ENCODE data around the gene MACROD1. TPM values are rescaled to one million over a fixed set of nuclear protein-coding genes. Genes with fewer than 3 reads are reported as not detected.

Gene MACROD1
- total and polyA plus RNA-seq, 2 donors (not counting 1 experiment from before 2014, with no cell fraction given), result 2.7 to 8.6 TPM

DNA sequence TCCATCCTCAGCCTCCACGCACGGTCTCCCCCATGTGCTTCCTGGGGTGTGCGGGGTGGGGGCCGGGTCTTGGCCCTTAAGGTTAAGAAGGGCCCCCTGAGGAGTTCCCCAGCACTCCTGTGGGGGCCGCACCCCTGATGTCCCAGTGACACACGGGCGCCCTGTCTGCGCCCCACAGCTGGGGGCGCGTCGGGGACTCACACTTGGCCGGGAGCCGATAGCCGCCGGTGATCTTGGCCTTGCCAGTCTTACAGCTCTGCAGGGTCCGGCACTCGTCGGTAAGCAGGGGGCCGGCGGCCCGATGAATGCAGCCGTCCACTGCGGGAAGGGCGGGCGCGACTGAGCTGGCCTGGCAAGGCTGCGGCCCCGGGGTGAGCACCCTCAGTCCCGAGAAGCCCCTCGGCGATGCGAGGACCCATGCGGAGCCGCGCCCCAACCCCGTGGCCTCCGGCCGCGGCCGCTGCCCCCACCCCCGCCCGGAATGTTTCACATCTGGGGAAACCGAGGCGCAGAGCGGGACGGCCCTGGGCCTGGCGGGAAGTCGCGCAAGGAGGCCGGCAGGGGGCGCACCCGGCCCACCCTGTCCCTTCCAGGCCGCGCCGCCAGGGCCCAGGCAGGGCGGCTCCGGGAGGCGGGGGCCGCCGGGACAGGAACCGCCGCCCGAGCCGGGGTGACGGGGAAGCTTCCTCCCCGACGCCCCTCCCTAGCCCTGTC, 165.7 kb downstream of the MACROD1 start:
- no peak overlapping the region for H3K27ac ChIP-seq (ENCODE audit: low read length in 2 of 2)
- ChIA-PET POLR2A (interaction anchor here (0.6 to 1.9 kb wide), 2 partner anchors 14 to 27 kb away, joined by 4 to 5 read pairs; partner anchors contain the start of gene OTUB1), CTCF (interaction anchor here (0.6 to 4.5 kb wide), 26 partner anchors 10 to 381 kb away, joined by 3 to 102 read pairs (median 3); partner anchors contain the start of genes CATSPERZ, COX8A, MARK2 and ZFTA)
- H3K27me3 ChIP-seq (replicated peaks in 1 of 4; ENCODE audit: control extremely low read depth in 1 of 4, control insufficient read depth in 3 of 4, insufficient read depth in 4 of 4, low read length in 3 of 4), result peaks cover 0 to 10% (median 3%) of the 10 kb centered on the region in 4 experiments
- Mint-ChIP-seq H3K4me1 (peaks cover 13% of the 10 kb centered on the region), H3K27ac (no peak overlapping the region), H3K4me3 (peak overlapping the region; percentile 71), H3K9me3 (ENCODE audit: insufficient read depth) (no peaks in the 10 kb centered on the region), H3K27me3 (peaks cover 4% of the 10 kb centered on the region)
- peaks cover 21 to 26% of the 10 kb centered on the region in 2 donors for H3K4me1 ChIP-seq (ENCODE audit: control insufficient read depth in 2 of 2, insufficient read depth in 2 of 2, low read length in 2 of 2)
- H2AFZ ChIP-seq (ENCODE audit: insufficient read depth, low read depth, low read length, poor library complexity, severe bottlenecking), result peak overlapping the region; percentile 62
- TF ChIP-seq, protein P1, sequence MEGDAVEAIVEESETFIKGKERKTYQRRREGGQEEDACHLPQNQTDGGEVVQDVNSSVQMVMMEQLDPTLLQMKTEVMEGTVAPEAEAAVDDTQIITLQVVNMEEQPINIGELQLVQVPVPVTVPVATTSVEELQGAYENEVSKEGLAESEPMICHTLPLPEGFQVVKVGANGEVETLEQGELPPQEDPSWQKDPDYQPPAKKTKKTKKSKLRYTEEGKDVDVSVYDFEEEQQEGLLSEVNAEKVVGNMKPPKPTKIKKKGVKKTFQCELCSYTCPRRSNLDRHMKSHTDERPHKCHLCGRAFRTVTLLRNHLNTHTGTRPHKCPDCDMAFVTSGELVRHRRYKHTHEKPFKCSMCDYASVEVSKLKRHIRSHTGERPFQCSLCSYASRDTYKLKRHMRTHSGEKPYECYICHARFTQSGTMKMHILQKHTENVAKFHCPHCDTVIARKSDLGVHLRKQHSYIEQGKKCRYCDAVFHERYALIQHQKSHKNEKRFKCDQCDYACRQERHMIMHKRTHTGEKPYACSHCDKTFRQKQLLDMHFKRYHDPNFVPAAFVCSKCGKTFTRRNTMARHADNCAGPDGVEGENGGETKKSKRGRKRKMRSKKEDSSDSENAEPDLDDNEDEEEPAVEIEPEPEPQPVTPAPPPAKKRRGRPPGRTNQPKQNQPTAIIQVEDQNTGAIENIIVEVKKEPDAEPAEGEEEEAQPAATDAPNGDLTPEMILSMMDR (IDR thresholded peaks at IDR 0.05), result peak; percentile 92
- no peak for TF ChIP-seq EZH2 (IDR thresholded peaks at IDR 0.05; ENCODE audit: borderline replicate concordance, insufficient read depth, low read depth, low read length, poor library complexity, severe bottlenecking)
- peaks cover 0 to 26% of the 10 kb centered on the region in 2 experiments for H3K36me3 ChIP-seq (replicated peaks in 1 of 2; ENCODE audit: control extremely low read depth in 1 of 2, control insufficient read depth in 1 of 2, extremely low read depth in 1 of 2, insufficient read depth in 2 of 2, low read length in 1 of 2)
- 1% methylated on average over 65 of the region's 67 CpGs for WGBS (ENCODE audit: insufficient coverage)
- peak overlapping the region; percentile 97 for H3K4me2 ChIP-seq (replicated peaks; ENCODE audit: low read depth, low read length, poor library complexity, severe bottlenecking)
- ATAC-seq (ENCODE audit: low read depth) (peak; percentile 75), DNase-seq (peak; percentile 84)
- H3K9ac ChIP-seq (ENCODE audit: low read length), result peak overlapping the region; percentile 57
- H3K4me3 ChIP-seq (ENCODE audit: control extremely low read depth in 1 of 5, extremely low read depth in 1 of 5, insufficient read depth in 1 of 5, low read depth in 2 of 5, low read length in 4 of 5), result peak overlapping the region in 4 of 5 experiments; percentile 23 to 58 (median 48)
- no peaks in the 10 kb centered on the region for H3K79me2 ChIP-seq (ENCODE audit: control insufficient read depth, insufficient read depth, low read length)
- H4K20me1 ChIP-seq (ENCODE audit: control insufficient read depth, insufficient read depth, low read length, poor library complexity, severe bottlenecking), result peaks cover 49% of the 10 kb centered on the region
- intact Hi-C loops (cut with micrococcal nuclease), result loop anchor here (1.0 kb wide), 3 partner anchors 14 to 153 kb away; partner anchors contain the start of gene OTUB1
- H3K9me3 ChIP-seq (ENCODE audit: control extremely low read depth in 1 of 3, control insufficient read depth in 2 of 3, insufficient read depth in 1 of 3, low read length in 2 of 3), result no peaks in the 10 kb centered on the region

Measured in B cell (primary cell).